Right lobe of liver (tissue), 4 donors: Measurements from ENCODE around the gene STC2.

Source experiments
- CTCF ChIP-seq, 4 donors: fragments of 200-600 bp in 3 of 4; fragments of 450-650 bp in 1 of 4; IDR thresholded peaks; one replicate each; pipeline versions ENCODE4 v1.5.1 to v1.8.0; 2016 to 2022; ENCODE audit warnings: antibody characterized with exemption in 4 of 4, mild to moderate bottlenecking in 2 of 4
- POLR2A ChIP-seq: fragments of 450-650 bp; IDR thresholded peaks from one replicate; pipeline ENCODE4 v1.6.1; 2017; ENCODE audit warnings: antibody characterized with exemption, mild to moderate bottlenecking
- donor health status: DM: no; HTN: no; CAD: no.
- donor health status: DM: no; HTN: no; CAD: no.
- donor health status: DM: no; HTN: yes; CAD: no.

- TF ChIP-seq CTCF (IDR thresholded peaks at IDR 0.05), result no peak
- no peak for TF ChIP-seq POLR2A
Measured at GRCh38 chr5:173301695-173302545, 26.3 kb downstream of the STC2 start.
